Urinary bladder (tissue), 4 donors: ENCODE measurements around the gene AFM. TPM values are rescaled to one million over a fixed set of nuclear protein-coding genes. Genes with fewer than 3 reads are reported as not detected.
"Not testable (repeated sequence)": the region's sequence is repeated elsewhere in the genome, so short reads cannot be mapped to it uniquely, and the experiment has no call there.

Source experiments
- DNase-seq: peaks from one replicate; pipeline ENCODE4 v3.0.0-alpha.2; 2015; ENCODE audit errors: extremely low spot score
- H3K27ac ChIP-seq: one replicate; pipeline ENCODE4 v1.5.1; 2013; ENCODE audit warnings: low read depth, mild to moderate bottlenecking, moderate library complexity
- H3K36me3 ChIP-seq: one replicate; pipeline ENCODE4 v1.6.1; 2013; ENCODE audit warnings: mild to moderate bottlenecking, moderate library complexity; ENCODE audit not compliant: insufficient read depth
- H3K4me1 ChIP-seq: one replicate; pipeline ENCODE4 v1.6.1; 2013; ENCODE audit warnings: mild to moderate bottlenecking, moderate library complexity; ENCODE audit not compliant: insufficient read depth
- H3K4me3 ChIP-seq: one replicate; pipeline ENCODE4 v1.5.1; 2013; ENCODE audit warnings: low read depth, low read length
- WGBS: extraction: QIAGEN DNeasy Blood & Tissue Kit; methylation state at CpG from one replicate; pipeline ENCODE4 v1.1.7; 2013; 5-methylcytosine and 5-hydroxymethylcytosine counted together
- polyA plus RNA-seq: library from polyadenylated mRNA; stranded (reverse); fragments of 200-250 nt; gene quantifications from one replicate; pipeline ENCODE4 v1.2.3, GENCODE V29; 2013
- small RNA-seq: library from RNA; depleted of rRNA; stranded (forward); fragments of <200 nt; gene quantifications from one replicate; pipeline ENCODE3, GENCODE V24; 2014
- total RNA-seq: library from RNA; depleted of rRNA; stranded (reverse); fragments of >200 nt; gene quantifications from one replicate; pipeline ENCODE4 v1.2.3, GENCODE V29; 2014
- donor health status: healthy with polysubstance abuse.
- donor health status: healthy.

AFM gene
- total and polyA plus RNA-seq, 2 donors = 0.05 TPM; not detected in 1

DNA sequence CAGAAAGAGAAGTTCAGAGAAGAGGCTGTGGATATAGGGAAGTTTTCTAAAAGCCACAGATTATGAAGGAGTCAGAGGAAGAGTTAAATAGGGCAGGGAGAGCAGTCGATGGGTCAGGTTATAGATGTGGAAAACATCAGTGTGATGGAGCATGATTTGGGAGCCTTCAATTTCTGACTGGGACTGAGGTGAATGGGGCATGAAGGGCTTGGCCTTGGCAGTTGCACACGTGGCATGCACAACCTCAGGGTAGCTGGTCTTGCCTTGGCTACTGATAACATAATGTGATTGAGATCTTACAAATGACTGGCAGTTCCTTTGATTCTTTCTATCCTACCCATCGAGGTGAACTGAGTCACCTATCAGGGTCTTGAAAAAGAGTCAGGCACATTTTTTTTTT is 59.7 kb downstream of the AFM start:
- WGBS = 57% methylated on average over 3 of the region's 3 CpGs
- no peak overlapping the region for H3K4me3 ChIP-seq
- no peak for DNase-seq
- H3K27ac ChIP-seq = no peak overlapping the region
- no peaks in the 10 kb centered on the region for H3K4me1 ChIP-seq
- no peaks in the 10 kb centered on the region for H3K36me3 ChIP-seq

DNA sequence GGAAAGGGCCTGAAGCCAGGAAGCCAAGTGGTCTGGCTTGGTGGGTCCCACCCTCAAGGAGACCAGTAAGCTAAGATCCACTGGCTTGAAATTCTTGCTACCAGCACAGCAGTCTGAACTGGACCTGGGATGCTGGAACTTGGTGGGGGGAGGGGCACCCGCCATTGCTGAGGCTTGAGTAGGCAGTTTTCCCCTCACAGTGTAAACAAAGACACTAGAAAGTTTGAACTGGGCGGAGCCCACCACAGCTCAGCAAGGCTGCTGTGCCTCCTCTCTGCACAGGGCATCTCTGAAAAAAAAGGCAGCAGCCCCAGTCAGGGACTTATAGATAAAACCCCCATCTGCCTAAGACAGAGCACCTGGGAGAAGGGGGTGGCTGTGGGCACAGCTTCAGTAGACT is 63.1 kb downstream of the AFM start:
- Histone ChIP-seq H3K4me1 (no peaks in the 10 kb centered on the region), H3K4me3 (no peak overlapping the region)
- 86% methylated on average over 2 of the region's 2 CpGs for WGBS

DNA sequence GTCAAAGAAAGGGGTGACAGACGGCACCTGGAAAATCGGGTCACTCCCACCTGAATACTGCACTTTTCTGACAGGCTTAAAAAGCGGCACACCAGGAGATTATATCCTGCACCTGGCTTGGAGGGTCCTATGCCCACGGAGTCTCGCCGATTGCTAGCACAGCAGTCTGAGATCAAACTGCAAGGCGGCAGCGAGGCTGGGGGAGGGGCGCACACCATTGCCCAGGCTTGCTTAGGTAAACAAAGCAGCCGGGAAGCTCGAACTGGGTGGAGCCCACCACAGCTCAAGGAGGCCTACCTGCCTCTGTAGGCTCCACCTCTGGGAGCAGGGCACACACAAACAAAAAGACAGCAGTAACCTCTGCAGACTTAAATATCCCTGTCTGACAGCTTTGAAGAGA is 69.3 kb downstream of the AFM start:
- H3K36me3 ChIP-seq, DNase-seq, H3K4me1 ChIP-seq, H3K4me3 ChIP-seq, H3K27ac ChIP-seq: not testable (repeated sequence)
- WGBS = 90% methylated on average over 11 of the region's 11 CpGs

More for the DNA sequence above, 63.1 kb downstream of the AFM start:
- Histone ChIP-seq H3K36me3 (no peaks in the 10 kb centered on the region), H3K27ac (no peak overlapping the region)
- no peak for DNase-seq

Small RNA genes within 50 kb of the gene (small RNA-seq; reads per million reads assigned to genes)
- gene AC074250.1 = not detected

Other genes starting within 250 kb of the AFM start
- 74.8 TPM for gene ANKRD17, start 222.9 kb upstream of the AFM start, total RNA-seq
- gene ANKRD17, start 222.9 kb upstream of the AFM start, polyA plus RNA-seq = 18.3 TPM
- gene ALB, start 77.5 kb upstream of the AFM start, total RNA-seq = 0.32 TPM
- 20.0 TPM for gene ALB, start 77.5 kb upstream of the AFM start, polyA plus RNA-seq
- not detected for gene AFP, start 45.5 kb upstream of the AFM start, total RNA-seq
- gene AFP, start 45.5 kb upstream of the AFM start, polyA plus RNA-seq = not detected
- 14.8 TPM for gene RASSF6, start 138.7 kb downstream of the AFM start, total RNA-seq
- gene RASSF6, start 138.7 kb downstream of the AFM start, polyA plus RNA-seq = 2.7 TPM